Superior temporal gyrus (tissue), 1 donor: ENCODE measurements around the gene EZH1.
A peak's percentile ranks its signal among the peaks of the same experiment; 100 is the strongest.
"Not testable (repeated sequence)": the region's sequence is repeated elsewhere in the genome, so short reads cannot be mapped to it uniquely, and the experiment has no call there.

Experiments used
- DNase-seq: peaks from one replicate; pipeline ENCODE4 v3.0.0-alpha.2; 2016; ENCODE audit errors: extremely low spot score

Gene EZH1

GRCh38 chr17:42772945-42773289 is 28.1 kb upstream of the EZH1 start:
- DNase-seq, result no peak

- DNase-seq, result not testable (repeated sequence)
Measured at GRCh38 chr17:42769964-42770363, 25.1 kb upstream of the EZH1 start.

- not testable (repeated sequence) for DNase-seq
Measured at GRCh38 chr17:42768006-42768405, 23.2 kb upstream of the EZH1 start.

- DNase-seq, result no peak
Measured at GRCh38 chr17:42767512-42767911, 22.7 kb upstream of the EZH1 start.

DNA sequence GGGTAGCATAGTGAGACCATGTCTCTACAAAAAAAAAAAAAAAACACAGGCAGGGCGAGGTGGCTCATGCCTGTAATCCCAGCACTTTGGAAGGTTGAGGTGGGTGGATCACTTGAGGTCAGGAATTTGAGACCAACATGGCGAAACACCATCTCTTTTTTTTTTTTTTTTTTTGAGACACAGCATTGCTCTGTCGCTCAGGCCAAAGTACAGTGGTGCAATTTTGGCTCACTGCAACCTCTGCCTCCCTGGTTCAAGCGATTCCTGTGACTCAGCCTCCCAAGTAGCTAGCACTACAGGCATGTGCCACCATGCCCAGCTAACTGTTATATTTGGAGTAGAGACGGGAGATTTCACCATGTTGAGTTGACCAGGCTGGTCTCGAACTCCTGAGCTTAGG is 21.3 kb upstream of the EZH1 start:
- no peak for DNase-seq

DNA sequence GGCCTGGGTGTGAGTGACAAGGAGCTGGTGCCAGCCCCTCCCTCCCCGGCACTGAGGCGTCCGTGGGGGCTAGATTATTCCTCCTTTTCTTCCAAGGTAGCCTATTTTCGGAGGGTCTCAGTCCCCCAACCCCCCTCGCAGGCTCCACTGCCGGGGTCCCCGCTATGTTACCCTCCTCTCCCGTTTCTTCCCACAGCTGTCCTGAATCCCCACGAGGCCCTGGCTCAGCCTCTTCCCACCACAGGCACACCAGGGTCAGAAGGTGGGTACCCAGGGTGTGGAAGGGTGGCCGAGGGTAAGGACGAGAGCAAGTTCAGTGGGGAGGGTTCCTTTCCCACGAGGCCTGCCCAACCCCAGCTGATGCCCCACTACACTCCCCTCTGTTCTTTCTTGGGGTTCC is 16.8 kb upstream of the EZH1 start:
- no peak for DNase-seq

DNA sequence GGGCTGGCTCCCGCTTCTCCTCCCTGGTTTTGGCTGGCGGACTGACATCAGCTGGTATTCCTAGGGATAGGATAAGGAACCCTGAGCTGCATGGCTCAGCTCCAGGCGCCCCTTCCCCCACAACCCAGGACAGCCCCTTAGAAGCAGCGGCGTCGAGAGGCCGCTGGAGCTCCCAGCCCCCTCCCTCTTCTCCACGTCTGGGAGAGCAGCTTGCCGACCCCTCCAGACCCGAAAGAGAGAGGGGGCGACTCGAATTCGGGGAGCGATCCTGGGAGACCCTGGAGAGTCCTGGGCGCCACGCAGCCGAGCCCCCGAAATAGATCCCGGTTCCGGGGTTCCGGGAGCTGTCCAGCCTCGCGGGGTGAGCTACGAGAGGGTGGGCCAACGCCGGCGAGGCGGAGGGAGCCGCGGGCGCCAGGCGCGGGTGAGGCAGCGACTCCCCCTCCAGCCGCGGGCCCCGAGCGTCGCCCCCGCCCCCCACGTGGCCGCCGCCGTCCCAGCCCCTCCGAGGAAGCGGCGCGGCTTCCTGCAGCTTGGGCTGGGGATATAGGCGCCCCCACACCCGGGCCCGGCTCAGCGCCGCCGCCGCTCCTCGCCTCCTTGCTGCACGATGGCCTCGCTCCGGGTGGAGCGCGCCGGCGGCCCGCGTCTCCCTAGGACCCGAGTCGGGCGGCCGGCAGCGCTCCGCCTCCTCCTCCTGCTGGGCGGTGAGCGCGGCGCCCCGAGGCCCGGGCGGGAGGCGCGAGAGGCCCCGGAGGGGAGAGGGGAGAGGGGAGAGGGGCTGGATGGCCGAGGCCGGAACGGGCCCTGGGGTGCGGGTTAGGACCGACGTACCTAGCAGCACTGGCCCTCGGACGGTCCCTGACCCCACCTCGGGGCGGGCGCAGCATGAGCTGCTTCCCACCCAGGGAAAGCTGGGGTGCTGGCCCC is 16.1 kb upstream of the EZH1 start, which contains the start of gene RAMP2:
Gene RAMP2, plus strand, starts transcription at position 576 of the 930 bp plus-strand sequence. Its CDS starts 35 bp downstream, at position 611.
- DNase-seq, result no peak

- DNase-seq, result no peak
Measured at GRCh38 chr17:42759982-42760651, 15.3 kb upstream of the EZH1 start.

DNA sequence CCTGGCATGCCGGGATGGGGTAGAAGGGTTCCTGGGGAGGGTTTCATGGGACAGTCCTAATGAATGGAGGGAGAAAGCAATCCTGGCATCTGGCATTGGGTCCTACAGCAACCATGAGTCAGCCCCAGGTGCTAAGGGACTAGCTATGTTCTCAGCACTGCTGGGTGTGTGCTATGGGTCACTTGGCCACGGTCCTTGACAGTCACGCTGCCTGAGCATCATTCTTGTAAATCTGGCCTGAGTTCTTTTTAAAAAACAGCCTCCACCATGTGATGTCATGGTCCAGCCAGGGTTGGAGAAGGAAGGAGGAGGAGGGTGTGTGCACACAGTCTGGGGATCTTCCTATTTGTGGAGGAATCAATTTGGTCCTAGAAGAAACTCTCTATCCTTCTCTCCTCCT is 9.9 kb upstream of the EZH1 start:
- no peak for DNase-seq

GRCh38 chr17:42751628-42752027 is 6.8 kb upstream of the EZH1 start:
- DNase-seq, result no peak

GRCh38 chr17:42750739-42751344 is 6.0 kb upstream of the EZH1 start:
- DNase-seq, result no peak

DNA sequence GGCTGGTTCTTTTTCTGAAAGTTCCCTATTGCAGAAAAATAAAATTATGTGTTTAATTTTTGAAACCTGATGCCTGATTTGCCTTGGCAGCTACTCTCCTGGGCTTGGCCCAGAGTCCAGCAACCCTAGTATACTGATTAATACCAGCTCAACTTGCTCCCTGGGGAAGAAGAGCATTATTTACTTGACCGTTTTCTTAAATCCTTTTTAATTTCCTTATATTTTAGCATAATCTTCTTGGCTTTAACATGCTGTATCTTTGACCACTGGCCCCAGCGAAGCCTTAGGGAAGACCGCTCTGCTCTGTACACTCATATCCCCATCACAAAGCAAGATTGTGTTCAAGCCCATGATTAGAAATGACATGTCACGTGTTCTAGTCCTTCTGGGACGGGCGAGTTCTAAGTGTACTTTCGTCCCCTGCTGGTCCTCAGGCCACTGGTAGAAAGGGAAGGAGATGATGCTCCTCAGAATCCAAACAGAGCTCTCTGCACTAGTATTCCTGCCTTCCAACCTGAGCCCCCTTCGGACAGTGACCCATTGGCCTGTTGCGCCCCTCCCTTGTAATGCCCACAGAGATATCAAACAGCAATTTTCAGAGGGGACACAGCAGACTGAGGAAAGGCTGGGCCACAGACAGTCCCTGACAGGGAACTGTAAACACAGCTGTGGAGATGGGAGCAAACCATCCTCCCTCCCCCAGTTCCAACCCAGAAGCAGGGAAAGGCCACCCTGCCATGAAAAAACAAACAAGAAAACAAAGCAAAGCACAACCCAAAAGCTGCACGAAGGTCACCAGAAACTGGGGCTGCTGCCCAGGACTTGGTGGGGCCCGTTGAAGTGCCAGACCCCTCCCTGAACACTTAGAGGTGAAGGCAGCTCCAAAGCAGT is 4.3 kb upstream of the EZH1 start:
- peak; percentile 18 for DNase-seq

DNA sequence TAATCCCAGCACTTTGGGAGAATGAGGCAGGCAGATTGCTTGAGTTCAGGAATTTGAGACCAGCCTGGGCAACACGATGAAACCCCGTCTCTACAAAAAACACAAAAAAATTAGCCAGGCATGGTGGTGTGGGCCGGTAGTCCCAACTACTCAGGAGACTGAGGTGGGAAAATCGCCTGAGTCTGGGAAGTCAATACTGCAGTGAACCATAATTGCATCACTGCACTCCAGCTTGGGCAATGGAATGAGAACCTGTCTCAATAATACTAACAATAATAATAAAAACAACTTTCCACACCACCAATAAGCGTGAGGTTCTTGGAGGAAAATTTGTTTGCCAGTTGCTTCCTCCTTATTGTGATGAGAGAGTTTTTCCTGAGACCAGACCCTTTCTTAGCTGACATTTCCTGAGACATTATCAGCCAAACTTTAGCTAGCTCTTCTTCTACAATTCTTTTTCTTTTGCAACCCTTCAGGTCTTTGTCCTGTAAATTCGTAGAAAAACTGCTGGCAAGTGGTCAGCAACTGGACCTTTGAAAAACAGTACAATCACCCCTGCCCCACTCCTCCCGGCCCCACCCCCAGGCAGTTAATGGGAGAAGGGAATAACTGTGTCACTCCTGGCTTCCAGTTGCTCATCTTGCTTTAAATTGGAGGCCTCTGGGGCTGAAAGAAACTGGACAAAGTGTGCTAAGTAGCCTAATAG is 3.5 kb upstream of the EZH1 start:
- DNase-seq, result no peak

- peak; percentile 56 for DNase-seq
Measured at GRCh38 chr17:42744283-42744805, 496 bp downstream of the EZH1 start.

- DNase-seq, result no peak
Measured at GRCh38 chr17:42743595-42744282, 1.1 kb downstream of the EZH1 start.

DNA sequence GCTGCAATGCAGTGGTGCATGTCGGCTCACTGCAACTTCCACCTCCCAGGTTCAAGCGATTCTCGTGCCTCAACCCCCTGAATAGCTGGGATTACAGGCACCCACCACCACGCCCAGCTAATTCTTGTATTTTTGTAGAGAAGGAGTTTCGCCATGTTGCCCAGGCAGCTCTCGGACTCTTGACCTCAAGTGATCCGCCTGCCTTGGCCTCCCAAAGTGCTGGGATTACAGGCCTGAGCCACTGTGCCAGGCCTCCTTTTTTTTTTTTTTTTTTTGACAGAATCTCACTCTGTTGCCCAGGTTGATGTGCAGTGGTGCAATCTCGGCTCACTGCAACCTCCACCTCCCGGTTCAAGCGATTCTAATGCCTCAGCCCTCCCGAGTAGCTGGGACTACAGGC is 1.9 kb downstream of the EZH1 start:
- DNase-seq, result not testable (repeated sequence)

DNA sequence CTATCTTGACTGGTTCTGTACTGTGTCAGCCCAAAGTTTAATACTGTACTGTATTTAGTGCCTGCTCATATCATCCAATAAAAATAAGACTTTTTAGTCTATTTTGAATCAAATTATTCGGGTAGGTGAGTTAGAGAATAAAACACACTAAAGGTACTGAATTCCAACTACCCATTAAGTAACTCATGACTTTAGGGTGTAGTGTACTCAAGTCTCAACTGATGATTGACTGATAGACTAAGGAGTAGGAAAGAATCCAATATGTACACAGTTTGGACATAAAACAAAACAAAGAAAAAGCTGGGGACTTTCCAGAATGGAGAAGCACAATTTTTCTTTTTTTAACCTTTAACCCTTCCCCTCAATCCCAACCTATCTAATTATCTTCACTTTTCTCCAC is 4.1 kb downstream of the EZH1 start:
- no peak for DNase-seq

- DNase-seq, result no peak
Measured at GRCh38 chr17:42725143-42725542, 19.7 kb downstream of the EZH1 start.

DNA sequence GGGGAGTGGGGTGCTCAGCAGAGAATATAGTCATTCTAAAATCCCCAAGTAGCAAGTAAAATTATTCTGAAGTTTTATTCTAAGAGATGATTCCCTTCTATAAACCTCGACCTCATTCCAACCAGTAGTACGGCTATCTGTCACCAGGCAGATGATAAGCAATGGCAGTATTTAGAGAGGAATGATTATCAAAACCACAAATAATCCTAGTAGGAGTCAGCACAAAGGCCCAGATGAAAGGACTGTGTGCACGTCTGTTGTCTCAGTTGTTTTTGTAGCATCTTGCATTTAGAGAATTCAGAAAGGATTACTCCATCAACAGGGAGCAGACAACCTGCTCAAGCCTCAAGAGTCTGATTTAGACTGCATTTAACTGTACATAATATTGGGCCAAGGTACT is 21.2 kb downstream of the EZH1 start:
- no peak for DNase-seq

DNA sequence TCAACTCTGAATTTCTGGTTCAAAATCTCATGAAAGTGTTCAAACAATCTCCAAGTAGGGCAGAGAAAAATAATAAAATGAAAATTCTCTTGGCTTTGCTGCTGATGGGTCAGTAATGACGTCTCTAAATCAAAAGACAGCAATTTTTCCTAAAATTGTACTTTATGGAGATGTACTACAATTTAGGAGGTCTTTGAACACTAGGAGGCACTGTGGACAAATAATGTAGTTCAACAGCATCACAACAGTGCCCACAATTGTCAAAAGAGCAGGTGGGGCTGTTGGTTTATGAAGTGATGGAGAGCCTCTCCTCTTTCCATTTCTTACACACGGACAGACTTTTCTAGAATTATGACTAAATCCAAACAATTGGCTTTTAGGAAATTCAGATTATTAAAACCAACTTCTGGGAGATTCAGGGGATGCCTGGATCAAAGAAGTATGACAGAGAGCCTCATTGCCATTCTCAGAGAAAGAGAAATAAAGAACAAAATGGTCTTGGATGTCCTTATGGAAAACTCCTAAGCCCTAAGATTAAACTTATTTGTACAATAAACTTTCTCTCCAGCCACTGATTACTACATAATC is 23.8 kb downstream of the EZH1 start:
- DNase-seq, result peak; percentile 92
